NCI-H748 (cell line): ENCODE results near the gene ALDH3B1.

ENCODE experiments used
- DNase-seq: peaks from one replicate; lab custom pipeline; 2025; ENCODE audit not compliant: unreplicated experiment; lab: John Stamatoyannopoulos, UW

Gene ALDH3B1

DNA sequence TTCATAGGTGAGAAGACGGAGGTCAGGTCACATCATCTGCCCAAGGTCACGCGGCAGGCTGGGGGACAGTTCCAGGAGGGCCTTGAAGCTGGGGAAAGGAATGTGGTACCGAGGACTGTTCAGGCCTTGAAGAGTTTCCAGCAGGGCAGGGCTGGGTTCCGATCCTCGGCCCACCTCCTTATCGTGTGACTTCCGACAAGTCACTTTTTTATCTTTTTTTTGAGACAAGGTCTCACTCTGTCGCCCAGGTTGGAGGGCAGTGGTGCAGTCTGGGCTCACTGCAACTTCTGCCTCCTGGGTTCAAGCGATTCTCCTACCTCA, 21.0 kb downstream of the ALDH3B1 start:
- DNase-seq = no peak

DNA sequence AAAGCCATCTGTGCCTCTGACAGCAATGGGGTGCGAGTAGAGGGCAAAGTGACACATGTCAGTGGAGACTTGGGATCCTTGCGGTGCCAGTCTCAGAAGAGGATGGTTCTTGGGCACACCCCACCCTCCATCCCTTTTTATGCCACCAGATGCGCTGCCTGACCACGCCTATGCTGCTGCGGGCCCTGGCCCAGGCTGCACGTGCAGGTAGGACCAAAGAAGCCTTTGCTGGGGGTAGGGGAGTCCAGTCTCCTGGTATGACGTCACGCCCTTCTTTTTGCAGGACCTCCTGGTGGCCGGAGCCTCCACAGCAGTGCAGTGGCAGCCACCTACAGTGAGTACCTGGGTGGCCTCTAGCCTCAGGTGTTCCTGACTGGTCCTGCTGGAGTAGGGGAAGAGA, 21.9 kb downstream of the ALDH3B1 start:
- no peak for DNase-seq

DNA sequence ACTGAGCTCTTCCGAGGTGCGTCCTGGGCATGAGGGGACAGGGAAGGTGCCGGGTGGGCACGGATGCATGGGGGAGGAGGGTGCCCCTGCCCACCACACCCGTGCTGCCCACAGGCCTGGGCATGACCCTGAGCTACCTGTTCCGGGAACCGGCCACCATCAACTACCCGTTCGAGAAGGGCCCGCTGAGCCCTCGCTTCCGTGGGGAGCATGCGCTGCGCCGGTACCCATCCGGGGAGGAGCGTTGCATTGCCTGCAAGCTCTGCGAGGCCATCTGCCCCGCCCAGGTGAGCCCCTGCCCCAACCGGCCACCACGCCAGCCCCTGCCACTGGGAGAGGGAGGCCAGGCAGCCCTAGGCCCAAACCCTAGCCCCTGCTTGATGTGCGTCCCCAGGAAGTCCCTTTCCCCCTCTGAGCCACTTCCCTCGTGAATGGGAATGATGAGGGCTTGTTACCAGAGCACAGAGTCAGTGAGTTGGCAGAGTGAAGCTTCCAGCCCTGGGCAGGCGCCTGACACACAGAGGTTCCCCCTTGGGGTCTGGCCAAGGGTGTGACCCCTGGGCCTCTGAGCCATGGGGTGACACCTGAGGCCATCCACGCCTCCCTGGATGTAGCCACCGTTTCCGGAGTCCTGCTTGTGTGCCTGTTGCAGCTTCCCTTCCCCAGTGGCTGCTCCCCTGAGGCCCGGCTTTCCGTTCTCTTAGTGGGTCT, 23.0 kb downstream of the ALDH3B1 start:
- DNase-seq = no peak

DNA sequence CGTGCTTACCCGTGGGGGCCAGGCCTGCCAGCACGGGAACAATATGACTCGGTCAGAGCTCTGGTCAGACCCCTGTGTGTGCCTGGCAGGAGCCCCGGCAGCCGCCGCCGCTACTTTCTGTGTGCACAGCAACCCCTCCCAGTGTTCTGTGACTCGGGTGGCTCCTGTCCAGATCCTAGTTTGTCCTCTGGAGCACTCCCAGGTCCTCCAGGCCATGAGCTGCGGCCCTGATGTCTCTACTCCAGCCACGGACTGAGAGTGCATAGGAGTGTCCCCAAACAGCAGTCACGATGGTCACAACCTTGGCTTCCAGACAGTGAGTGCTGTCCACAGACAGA, 23.6 kb downstream of the ALDH3B1 start:
- no peak for DNase-seq

DNA sequence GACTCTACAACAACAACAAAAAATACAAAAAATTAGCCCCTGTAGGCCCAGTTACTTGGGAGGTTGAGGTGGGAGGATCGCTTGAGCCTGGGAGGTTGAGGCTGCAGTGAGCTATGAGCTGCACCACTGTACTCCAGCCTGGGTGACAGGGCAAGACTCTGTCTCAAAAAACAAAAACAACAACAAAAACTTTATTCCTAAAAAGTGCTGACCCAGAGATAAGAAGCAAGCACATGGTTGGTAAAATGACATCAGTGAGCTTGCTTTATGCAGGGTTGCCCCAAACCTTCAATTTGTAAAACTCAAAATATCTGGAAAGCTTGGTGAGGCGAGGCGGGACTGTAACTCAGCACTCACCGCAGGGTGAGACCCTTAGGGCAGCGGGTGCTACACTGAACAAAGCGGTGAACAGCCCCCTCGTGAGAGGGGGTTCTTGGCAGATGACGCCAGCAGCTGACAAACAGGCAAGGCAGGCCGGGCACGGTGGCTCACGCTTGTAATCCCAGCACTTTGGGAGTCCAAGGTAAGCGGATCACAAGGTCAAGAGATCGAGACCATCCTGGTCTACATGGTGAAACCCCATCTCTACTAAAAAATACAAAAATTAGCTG, 25.2 kb downstream of the ALDH3B1 start:
- no peak for DNase-seq

DNA sequence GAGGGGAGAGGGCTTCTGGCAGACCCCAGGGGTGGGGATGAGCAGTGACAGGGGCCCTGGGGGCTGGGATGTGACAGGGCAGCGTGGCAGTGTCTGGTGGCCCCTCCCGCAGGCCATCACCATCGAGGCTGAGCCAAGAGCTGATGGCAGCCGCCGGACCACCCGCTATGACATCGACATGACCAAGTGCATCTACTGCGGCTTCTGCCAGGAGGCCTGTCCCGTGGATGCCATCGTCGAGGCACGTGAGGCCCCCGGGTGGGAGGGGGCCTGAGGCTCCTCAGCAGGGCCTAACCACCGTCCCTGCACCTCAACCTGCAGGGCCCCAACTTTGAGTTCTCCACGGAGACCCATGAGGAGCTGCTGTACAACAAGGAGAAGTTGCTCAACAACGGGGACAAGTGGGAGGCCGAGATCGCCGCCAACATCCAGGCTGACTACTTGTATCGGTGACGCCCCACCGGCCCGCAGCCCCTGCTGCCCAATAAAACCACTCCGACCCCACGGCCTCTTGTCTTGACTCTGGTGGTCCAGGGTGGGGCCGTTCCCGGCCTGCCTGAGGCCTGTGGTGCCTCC, 26.1 kb downstream of the ALDH3B1 start:
- no peak for DNase-seq

DNA sequence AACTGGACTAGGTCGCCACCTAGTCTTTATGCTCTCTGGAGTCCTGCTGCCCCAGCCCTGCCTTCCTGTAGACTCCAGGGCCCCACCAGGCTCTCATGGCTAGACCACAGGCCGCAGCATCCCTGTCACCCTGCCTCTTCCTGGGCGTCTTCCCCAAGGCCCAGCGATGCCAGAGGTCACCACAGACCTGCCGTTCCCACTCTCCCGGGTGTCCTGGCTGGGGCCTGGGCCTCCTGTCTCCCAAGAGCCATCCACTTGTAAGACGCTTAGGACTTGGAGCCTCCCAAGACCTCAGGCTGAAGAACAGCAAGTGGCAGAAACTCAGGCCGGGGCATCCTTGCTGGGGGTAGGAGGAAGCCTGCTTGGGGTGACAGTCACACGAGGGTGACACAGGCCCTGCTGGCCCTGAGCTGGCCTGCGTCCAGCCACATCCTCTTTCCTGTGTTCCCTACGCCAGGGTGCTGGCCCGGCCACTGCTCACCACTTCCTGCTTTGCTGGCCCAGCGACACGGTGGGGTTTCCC, 26.7 kb downstream of the ALDH3B1 start:
- DNase-seq = no peak

DNA sequence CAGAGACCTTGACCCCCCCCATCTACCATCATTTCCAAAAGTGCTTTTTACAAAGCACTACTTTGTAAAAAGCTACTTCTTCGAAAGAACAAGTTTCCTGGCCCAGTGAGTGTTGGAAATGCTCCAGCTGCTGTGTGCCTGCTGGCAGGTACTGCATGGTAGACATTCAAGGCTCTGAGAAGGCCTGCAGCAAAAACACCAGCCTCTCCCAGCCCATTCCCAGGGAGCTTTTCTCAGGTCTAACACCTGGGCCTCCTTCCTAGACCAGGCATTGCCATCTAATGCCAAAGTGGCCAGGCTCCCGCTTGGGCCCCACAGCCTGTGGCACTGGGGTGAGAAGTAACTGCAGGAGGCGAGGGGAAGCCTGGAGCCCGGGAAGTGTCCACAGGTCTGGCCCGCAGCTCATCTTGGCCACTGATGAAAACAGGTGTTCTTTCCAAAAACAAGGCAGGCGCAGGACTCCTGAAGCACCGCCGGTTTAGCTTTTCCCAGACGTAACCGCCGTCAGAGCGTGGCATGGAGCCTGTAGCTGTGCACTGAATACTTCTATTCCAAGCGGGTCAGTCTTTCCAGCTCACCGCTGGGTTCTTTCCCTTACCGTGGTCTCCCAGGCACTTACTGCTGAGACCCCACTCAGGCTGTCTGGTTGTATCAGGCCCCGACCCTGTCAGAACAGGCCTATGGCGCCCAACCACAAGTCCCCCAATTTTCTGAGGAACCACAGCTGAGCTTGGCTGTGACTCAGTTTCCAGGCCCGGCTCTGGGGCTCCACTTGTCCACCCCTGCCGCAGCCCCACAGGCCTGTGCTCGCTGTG, 27.5 kb downstream of the ALDH3B1 start:
- DNase-seq = no peak

DNA sequence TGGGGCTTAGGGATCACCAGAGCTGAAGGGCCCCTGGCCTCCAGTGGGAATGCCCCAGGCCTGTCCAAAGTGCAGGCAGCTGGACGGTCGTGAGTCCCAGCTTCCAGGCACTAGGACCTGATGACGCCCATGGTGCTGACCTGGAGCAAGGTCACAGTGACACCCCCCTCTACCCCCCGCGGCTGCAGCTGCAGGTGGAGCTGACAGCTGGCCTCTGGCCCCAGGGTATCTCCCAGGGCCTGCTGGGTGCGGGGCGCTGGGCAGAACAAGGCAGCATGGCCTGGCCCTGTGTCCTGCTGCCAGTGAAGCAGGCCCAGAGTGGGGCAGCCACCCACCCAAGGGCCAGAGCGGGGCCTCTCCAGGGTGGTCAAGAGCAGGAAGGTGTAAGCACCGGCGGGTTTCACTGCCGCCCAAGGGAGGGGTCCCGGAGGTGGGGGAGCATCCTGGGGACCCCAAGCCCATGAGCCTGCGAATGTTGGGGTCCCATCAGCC, 28.1 kb downstream of the ALDH3B1 start:
- no peak for DNase-seq

DNA sequence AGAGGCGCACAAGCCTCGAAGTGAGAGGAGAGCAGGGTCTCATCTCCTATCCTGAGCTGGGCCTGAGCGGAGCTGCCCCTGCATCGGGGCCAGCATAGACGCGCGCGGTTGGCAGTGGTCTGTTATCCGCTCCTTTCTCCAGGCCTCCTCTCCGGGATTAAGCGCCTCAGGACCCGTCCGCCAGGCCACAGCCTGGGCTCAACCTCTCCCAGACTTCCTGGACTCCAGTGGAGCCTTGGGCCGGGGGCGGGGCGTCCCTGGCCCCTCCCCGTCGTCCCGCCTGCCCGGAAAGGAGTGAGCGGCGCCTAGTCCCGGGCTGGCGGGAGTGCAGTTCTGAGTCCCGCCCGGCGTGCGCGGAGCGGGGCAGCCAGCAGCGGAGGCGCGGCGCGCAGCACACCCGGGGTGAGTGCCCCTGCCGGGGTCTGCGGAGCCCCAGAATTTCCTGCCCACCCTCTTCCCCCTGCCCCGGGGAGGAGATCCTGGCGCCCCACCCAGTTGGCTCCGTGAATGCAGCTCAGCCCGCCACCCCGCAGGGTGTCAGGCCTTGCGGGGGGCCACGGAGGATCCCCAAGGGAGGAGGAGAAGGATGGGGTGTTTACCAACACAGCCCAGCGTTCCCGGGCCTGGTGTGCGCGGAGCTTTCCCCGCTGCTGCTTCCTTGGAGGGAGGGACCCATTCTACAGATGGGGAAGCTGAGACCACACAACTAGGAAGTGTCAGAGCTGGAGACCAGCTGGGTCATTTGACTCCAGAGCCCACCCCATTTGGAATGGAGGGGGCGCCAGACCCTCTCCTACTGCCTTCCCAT, 28.8 kb downstream of the ALDH3B1 start, which contains the start of gene TCIRG1:
Gene TCIRG1, plus strand, starts transcription at position 308 of the 808 bp plus-strand sequence. CDS start 2,247 bp downstream, outside the sequence.
- no peak for DNase-seq

DNA sequence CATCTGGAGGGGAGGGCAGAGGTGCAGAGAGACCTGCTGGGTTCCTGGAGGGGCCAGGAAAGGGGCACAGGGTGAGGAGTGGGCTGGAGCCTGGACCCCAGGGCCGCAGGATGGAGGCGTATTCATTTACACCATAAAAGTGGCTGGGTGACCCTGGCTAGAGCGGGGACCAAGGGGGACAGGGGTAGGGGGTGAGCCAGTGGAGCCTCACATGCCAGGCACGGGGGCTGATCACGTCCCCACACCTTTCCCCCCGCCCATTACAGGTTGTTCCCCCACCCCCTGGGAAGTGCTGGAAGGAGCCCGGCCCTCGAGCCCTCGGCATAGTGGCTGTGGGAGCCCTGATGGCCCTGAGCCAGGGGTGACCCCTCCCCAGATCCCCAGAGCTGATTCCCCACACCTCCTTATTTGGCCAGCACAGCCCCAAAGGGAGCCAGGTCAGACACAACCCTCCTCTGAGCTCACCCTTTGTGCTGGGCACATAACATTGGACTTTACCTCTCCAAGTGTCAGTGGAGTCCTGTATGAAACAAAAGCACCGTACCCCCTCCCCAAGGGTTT, 29.5 kb downstream of the ALDH3B1 start:
- DNase-seq = no peak

DNA sequence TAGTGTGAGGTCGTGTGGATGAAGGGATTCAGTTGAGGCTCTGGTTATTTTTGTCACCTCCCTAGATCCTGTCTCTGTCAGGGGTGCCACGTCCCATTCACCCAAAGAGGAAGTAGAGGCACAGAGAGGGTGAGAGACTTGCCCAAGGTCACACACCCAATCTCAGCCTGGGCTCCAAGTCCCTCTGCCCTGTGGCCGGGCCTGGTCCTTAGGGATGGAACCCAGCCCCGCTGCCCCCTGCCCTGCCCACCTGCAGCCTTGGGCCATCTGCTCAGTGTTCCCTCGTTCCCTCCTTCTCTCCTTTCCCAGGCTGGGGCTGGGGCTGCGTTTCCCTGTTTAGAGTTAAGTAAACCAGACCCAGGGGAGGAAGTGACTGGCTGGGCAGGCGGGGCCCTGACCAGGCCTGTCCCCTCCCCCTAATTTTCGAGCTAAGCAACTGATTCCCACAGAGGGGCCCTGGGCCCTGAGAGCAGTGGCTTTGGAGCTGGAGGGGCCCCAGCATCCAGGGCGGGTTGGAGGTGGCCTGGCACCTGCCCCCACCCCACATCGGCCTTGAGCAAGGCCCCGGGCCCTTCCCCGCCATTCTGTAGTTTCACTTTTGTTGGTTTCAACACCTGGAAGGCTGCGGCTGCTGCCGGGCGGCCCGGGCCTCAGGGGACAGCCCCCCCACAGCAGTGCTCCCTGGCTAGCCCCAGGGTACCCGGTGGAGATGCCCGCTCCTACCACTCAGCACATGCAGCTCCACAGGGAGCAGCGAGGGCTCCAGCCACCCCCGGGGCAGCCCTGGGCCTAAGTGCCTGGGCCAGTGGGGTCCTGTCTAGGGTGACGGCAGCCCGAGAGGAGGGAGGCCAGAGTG, 30.2 kb downstream of the ALDH3B1 start:
- no peak for DNase-seq

DNA sequence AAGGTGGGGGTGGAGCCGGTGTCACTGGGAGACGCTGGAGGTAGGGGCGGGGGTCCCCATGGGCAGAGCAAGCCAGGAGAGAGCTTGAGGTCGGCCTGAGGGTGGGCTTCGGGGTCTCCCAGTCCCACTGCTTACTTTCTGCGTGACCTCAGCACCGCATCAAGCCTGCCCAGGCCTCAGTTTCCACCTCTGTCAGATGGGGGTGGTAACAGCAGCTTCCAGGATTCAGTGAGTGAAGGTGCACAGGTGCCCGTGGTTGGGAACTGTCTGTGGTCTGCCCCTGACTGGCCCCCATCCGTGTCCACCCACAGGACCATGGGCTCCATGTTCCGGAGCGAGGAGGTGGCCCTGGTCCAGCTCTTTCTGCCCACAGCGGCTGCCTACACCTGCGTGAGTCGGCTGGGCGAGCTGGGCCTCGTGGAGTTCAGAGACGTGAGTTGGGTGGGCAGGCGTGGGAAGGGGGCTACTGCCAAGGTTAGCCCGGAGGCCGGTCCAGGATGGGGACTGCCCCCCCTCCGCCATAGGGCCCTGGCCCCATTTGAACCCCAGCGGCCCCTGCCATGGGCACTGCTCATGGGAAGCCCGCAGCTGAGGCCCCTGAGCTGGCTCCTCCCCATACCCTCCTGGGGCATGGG, 30.9 kb downstream of the ALDH3B1 start:
- no peak for DNase-seq

DNA sequence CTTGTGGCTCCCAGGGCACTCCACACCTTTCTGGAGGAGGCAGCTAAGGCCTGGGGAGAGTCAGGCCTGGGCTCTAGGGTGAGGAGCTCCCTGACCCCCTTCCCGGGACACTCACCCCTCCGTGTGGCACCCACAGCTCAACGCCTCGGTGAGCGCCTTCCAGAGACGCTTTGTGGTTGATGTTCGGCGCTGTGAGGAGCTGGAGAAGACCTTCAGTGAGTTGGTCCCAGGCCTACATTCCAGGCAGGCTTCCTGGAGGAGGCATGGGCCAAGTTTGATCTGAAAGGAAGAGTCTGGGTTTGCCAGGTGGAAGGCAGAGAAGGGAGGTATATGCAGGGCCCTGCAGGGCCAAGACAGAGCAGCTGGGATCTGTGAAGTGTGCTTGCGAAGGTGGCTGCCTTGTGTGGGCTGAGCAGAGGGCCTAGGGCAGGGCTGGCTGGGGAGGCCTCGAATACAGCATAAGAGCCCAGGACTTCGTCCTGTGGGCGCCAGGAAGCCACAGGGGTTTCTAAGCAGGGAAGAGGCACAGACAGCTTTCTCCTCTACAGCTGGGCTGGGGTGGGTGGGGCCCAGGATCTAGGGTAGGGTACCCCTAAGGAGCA, 31.6 kb downstream of the ALDH3B1 start:
- DNase-seq = no peak

DNA sequence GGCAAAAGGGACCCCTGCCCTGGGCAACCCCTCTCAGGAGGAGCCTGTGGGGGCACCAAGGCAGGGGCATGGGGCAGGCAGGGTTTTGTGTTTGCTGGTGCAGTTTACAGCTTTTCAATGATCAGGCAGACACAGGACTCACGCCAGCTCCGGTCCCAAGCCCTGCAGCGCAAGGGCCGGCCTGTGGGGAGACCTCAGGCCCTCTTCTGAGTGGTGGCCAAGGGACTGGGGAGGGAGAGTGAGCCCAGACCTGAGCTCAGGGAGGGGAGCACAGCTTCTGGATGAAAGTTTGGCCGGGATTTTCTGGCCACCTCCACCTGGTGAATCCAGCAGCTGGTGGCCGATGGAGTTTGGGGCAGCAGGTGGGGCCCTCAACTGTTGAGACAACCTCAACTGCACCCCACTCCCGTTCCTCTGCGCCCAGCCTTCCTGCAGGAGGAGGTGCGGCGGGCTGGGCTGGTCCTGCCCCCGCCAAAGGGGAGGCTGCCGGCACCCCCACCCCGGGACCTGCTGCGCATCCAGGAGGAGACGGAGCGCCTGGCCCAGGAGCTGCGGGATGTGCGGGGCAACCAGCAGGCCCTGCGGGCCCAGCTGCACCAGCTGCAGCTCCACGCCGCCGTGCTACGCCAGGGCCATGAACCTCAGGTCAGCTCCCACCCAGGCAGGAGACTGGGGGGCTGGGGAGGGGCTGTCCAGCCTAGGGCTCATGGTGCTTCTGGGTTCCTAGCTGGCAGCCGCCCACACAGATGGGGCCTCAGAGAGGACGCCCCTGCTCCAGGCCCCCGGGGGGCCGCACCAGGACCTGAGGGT, 32.3 kb downstream of the ALDH3B1 start:
- no peak for DNase-seq

DNA sequence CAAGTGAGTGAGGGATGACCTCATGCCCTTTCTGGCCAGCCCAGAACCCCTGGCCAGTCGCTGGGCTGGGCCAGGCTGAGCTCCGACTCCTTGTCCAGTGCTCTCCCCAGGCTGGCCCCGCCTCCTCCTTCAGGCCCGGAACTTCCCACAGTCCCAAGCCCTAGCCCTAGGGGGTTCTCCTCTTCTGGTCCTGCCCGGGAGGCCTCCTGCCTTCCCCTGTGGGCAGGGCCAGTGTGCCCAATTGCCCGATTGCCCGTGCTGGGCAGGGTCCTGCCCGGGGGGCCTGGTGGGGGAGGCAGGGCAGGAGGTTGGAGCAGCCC, 32.9 kb downstream of the ALDH3B1 start:
- DNase-seq = no peak

DNA sequence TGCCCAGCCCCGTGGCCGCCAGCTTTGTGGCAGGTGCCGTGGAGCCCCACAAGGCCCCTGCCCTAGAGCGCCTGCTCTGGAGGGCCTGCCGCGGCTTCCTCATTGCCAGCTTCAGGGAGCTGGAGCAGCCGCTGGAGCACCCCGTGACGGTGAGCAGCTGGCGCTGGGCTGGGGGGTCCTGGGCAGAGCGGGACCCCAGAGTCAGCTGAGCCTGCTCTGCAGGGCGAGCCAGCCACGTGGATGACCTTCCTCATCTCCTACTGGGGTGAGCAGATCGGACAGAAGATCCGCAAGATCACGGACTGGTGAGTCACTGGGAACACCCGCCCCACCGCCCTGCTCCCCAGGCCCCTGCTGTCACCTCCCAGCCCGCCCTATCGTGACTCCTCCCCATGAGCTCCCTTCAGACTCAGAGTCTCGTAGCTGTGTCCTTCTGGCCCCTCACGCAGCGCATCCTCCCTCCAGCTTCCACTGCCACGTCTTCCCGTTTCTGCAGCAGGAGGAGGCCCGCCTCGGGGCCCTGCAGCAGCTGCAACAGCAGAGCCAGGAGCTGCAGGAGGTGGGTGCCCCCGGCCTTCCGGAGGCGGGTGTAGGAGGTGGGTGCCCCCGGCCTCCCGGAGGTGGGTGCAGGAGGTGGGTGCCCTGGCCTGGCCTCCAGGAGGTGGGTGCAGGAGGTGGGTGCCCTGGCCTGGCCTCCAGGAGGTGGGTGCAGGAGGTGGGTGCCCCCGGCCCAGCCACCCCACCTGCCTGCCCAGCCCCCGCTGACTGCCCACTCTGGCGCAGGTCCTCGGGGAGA, 33.4 kb downstream of the ALDH3B1 start:
- no peak for DNase-seq
